Tibial nerve (tissue), 4 donors: ENCODE data around the gene BRD7.

ENCODE experiments used
- EP300 ChIP-seq, 2 donors: sonication (generic); formaldehyde crosslinking; IDR thresholded peaks; one replicate each; pipeline ENCODE4 v1.6.1; 2017; ENCODE audit warnings: antibody characterized with exemption in 2 of 2, mild to moderate bottlenecking in 1 of 2
- POLR2A ChIP-seq, 2 donors: fragments of 450-650 bp; IDR thresholded peaks; one replicate each; pipeline ENCODE4 v1.6.1; 2017; ENCODE audit warnings: antibody characterized with exemption in 2 of 2, mild to moderate bottlenecking in 2 of 2, moderate library complexity in 2 of 2
- TF ChIP-seq, protein P1 (sequence below), 5 experiments: fragments of 200-600 bp in 3 of 5; fragments of 450-650 bp in 2 of 5; sonication (generic) in 3 of 5; IDR thresholded peaks; one replicate each; pipeline ENCODE4 v1.5.1; 2016 to 2019; ENCODE audit warnings: antibody characterized with exemption in 5 of 5, mild to moderate bottlenecking in 3 of 5, moderate library complexity in 2 of 5

DNA sequence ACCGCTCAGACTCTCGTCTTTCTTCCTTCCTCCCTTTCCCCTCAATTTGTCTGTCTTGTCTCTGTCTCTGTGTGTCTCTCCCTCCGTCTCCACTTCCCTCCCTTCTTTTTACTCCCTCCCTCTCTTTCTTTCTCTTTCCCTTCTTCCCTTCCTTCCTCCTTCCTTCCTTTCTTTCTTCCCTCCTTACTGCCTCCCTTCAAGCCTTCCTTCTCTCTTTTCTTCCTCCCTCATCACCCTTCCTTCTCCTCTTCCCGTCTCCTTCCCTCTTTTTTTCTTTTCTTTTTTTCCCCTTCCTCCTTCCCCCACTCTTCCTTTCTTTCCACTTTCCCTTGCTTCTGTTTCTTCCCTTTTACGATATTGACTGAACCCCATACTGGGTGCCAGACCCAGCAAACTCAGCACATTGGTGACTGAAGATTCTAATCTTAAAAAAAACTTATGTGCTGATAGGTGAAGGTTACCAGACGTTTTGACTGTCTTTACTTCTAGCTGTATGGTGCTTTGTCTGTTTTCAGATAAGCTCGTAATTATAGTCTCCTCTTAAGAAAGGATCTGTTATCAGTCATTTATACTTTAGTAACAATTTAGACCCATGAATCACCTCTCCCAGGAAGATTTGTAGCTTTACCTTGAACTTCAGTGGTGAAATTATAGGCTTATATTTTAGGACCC lies 481 bp upstream of the BRD7 start:
- TF ChIP-seq POLR2A (IDR thresholded peaks at IDR 0.05): peak in 1 of 2 donors; percentile 8
- TF ChIP-seq, protein P1, sequence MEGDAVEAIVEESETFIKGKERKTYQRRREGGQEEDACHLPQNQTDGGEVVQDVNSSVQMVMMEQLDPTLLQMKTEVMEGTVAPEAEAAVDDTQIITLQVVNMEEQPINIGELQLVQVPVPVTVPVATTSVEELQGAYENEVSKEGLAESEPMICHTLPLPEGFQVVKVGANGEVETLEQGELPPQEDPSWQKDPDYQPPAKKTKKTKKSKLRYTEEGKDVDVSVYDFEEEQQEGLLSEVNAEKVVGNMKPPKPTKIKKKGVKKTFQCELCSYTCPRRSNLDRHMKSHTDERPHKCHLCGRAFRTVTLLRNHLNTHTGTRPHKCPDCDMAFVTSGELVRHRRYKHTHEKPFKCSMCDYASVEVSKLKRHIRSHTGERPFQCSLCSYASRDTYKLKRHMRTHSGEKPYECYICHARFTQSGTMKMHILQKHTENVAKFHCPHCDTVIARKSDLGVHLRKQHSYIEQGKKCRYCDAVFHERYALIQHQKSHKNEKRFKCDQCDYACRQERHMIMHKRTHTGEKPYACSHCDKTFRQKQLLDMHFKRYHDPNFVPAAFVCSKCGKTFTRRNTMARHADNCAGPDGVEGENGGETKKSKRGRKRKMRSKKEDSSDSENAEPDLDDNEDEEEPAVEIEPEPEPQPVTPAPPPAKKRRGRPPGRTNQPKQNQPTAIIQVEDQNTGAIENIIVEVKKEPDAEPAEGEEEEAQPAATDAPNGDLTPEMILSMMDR (IDR thresholded peaks at IDR 0.05): no peak
- peak in 1 of 2 donors; percentile 35 for TF ChIP-seq EP300 (IDR thresholded peaks at IDR 0.05)
